COLO829 (cell line): Measurements from ENCODE around the gene UBQLN3.

Experiments
- DNase-seq: peaks from one replicate; pipeline ENCODE4 v3.0.0; 2012; ENCODE audit warnings: low spot score

Gene UBQLN3

GRCh38 chr11:5505363-5506048 lies 4.3 kb downstream of the UBQLN3 start:
- no peak for DNase-seq

- DNase-seq = no peak
Observed at GRCh38 chr11:5504403-5504921, 5.3 kb downstream of the UBQLN3 start.

- DNase-seq = no peak
Observed at GRCh38 chr11:5500393-5500801, 9.4 kb downstream of the UBQLN3 start.

GRCh38 chr11:5499671-5500070 lies 10.1 kb downstream of the UBQLN3 start:
- no peak for DNase-seq

GRCh38 chr11:5489576-5490357 lies 20.0 kb downstream of the UBQLN3 start:
- no peak for DNase-seq

- DNase-seq = no peak
Observed at GRCh38 chr11:5488798-5489399, 20.9 kb downstream of the UBQLN3 start.

GRCh38 chr11:5488385-5488784 lies 21.4 kb downstream of the UBQLN3 start, which contains the start of gene OR52D1:
OR52D1 (plus strand) TSS chr11:5488685; CDS start chr11:5488707, 22 bp downstream.
- no peak for DNase-seq

- DNase-seq = no peak
Observed at GRCh38 chr11:5486421-5486820, 23.3 kb downstream of the UBQLN3 start.

- DNase-seq = no peak
Observed at GRCh38 chr11:5486003-5486402, 23.8 kb downstream of the UBQLN3 start.

- peak; percentile 60 for DNase-seq
Observed at GRCh38 chr11:5476186-5476819, 33.5 kb downstream of the UBQLN3 start.

GRCh38 chr11:5473921-5474320 lies 35.8 kb downstream of the UBQLN3 start:
- no peak for DNase-seq

- no peak for DNase-seq
Observed at GRCh38 chr11:5467527-5467926, 42.2 kb downstream of the UBQLN3 start.

- no peak for DNase-seq
Observed at GRCh38 chr11:5460983-5461621, 48.7 kb downstream of the UBQLN3 start.
